ENCODE measurements around the gene TTC14.
A peak's percentile ranks its signal among the peaks of the same experiment; 100 is the strongest.
"Not testable (repeated sequence)": the region's sequence is repeated elsewhere in the genome, so short reads cannot be mapped to it uniquely, and the experiment has no call there.

Gene TTC14

GRCh38 chr3:180601688-180602666, at the start of gene TTC14:
Gene TTC14, plus strand, starts transcription at chr3:180602163. Its CDS starts 99 bp downstream, at chr3:180602262.
- DNase-seq (ENCODE audit: low spot score), result peak; percentile 92

- DNase-seq (ENCODE audit: low spot score), result peak; percentile 27
Measured at GRCh38 chr3:180563406-180563805, 38.6 kb upstream of the TTC14 start.

GRCh38 chr3:180564676-180565075, 37.3 kb upstream of the TTC14 start:
- no peak for DNase-seq (ENCODE audit: low spot score)

GRCh38 chr3:180570238-180570637, 31.7 kb upstream of the TTC14 start:
- DNase-seq (ENCODE audit: low spot score), result no peak

GRCh38 chr3:180571831-180572598, 29.9 kb upstream of the TTC14 start:
- peak; percentile 16 for DNase-seq (ENCODE audit: low spot score)

GRCh38 chr3:180575571-180575970, 26.4 kb upstream of the TTC14 start:
- DNase-seq (ENCODE audit: low spot score), result no peak

GRCh38 chr3:180580934-180581333, 21.0 kb upstream of the TTC14 start:
- DNase-seq (ENCODE audit: low spot score), result no peak

GRCh38 chr3:180590396-180590795, 11.6 kb upstream of the TTC14 start:
- no peak for DNase-seq (ENCODE audit: low spot score)

- not testable (repeated sequence) for DNase-seq (ENCODE audit: low spot score)
Measured at GRCh38 chr3:180593631-180594030, 8.3 kb upstream of the TTC14 start.

GRCh38 chr3:180594631-180595558, 7.1 kb upstream of the TTC14 start:
- DNase-seq (ENCODE audit: low spot score), result peak; percentile 57

- DNase-seq (ENCODE audit: low spot score), result no peak
Measured at GRCh38 chr3:180595559-180595935, 6.4 kb upstream of the TTC14 start.

- no peak for DNase-seq (ENCODE audit: low spot score)
Measured at GRCh38 chr3:180600473-180600872, 1.5 kb upstream of the TTC14 start.

GRCh38 chr3:180611006-180611405, 9.0 kb downstream of the TTC14 start:
- DNase-seq (ENCODE audit: low spot score), result no peak

- DNase-seq (ENCODE audit: low spot score), result no peak
Measured at GRCh38 chr3:180612364-180612763, 10.4 kb downstream of the TTC14 start.

- no peak for DNase-seq (ENCODE audit: low spot score)
Measured at GRCh38 chr3:180615954-180616353, 14.0 kb downstream of the TTC14 start.

- DNase-seq (ENCODE audit: low spot score), result no peak
Measured at GRCh38 chr3:180617049-180617448, 15.1 kb downstream of the TTC14 start.

- DNase-seq (ENCODE audit: low spot score), result not testable (repeated sequence)
Measured at GRCh38 chr3:180618563-180618962, 16.6 kb downstream of the TTC14 start.

GRCh38 chr3:180619723-180620122, 17.8 kb downstream of the TTC14 start:
- no peak for DNase-seq (ENCODE audit: low spot score)

- DNase-seq (ENCODE audit: low spot score), result no peak
Measured at GRCh38 chr3:180624714-180625113, 22.8 kb downstream of the TTC14 start.

GRCh38 chr3:180626844-180627243, 24.9 kb downstream of the TTC14 start:
- no peak for DNase-seq (ENCODE audit: low spot score)

- no peak for DNase-seq (ENCODE audit: low spot score)
Measured at GRCh38 chr3:180630371-180630770, 28.4 kb downstream of the TTC14 start.

- DNase-seq (ENCODE audit: low spot score), result no peak
Measured at GRCh38 chr3:180631317-180631716, 29.4 kb downstream of the TTC14 start.

Measured in globus pallidus (tissue), 1 donor.